ENCODE results near the gene ITGA5. TPM values are rescaled to one million over a fixed set of nuclear protein-coding genes. Genes with fewer than 3 reads are reported as not detected.

The ITGA5 gene
- total RNA-seq, 1 donor from 2014 or later: 152 TPM

GRCh38 chr12:54393207-54393609 lies 25.9 kb downstream of the ITGA5 start:
- no peak for DNase-seq (ENCODE audit: low spot score)
- Mint-ChIP-seq H3K4me1 (ENCODE audit: low read depth) (peaks cover 4% of the 10 kb centered on the region), H3K36me3 (ENCODE audit: low read depth) (peaks cover 17% of the 10 kb centered on the region), H3K27me3 (ENCODE audit: low read depth) (no peaks in the 10 kb centered on the region), H3K4me3 (ENCODE audit: unreplicated experiment) (no peak overlapping the region), H3K9me3 (ENCODE audit: low read depth) (no peaks in the 10 kb centered on the region), H3K27ac (ENCODE audit: unreplicated experiment) (no peak overlapping the region)
- TF ChIP-seq CTCF (IDR thresholded peaks at IDR 0.05): no peak

GRCh38 chr12:54392485-54393206 lies 26.4 kb downstream of the ITGA5 start:
- no peak for DNase-seq (ENCODE audit: low spot score)
- Mint-ChIP-seq H3K27ac (ENCODE audit: unreplicated experiment) (no peak overlapping the region), H3K36me3 (ENCODE audit: low read depth) (peaks cover 12% of the 10 kb centered on the region), H3K27me3 (ENCODE audit: low read depth) (no peaks in the 10 kb centered on the region), H3K9me3 (ENCODE audit: low read depth) (no peaks in the 10 kb centered on the region), H3K4me3 (ENCODE audit: unreplicated experiment) (no peak overlapping the region), H3K4me1 (ENCODE audit: low read depth) (peaks cover 4% of the 10 kb centered on the region)
- no peak for TF ChIP-seq CTCF (IDR thresholded peaks at IDR 0.05)

GRCh38 chr12:54390668-54391551 lies 28.2 kb downstream of the ITGA5 start:
- H3K36me3 Mint-ChIP-seq (ENCODE audit: low read depth): peaks cover 6% of the 10 kb centered on the region
- H3K4me1 Mint-ChIP-seq (ENCODE audit: low read depth): peaks cover 4% of the 10 kb centered on the region
- H3K9me3 Mint-ChIP-seq (ENCODE audit: low read depth): no peaks in the 10 kb centered on the region
- peak overlapping the region; percentile 58 for H3K4me3 Mint-ChIP-seq (ENCODE audit: unreplicated experiment)
- peak; percentile 45 for TF ChIP-seq CTCF (IDR thresholded peaks at IDR 0.05)
- H3K27ac Mint-ChIP-seq (ENCODE audit: unreplicated experiment): no peak overlapping the region
- DNase-seq (ENCODE audit: low spot score): no peak
- H3K27me3 Mint-ChIP-seq (ENCODE audit: low read depth): no peaks in the 10 kb centered on the region

- peaks cover 4% of the 10 kb centered on the region for H3K4me1 Mint-ChIP-seq (ENCODE audit: low read depth)
- TF ChIP-seq CTCF (IDR thresholded peaks at IDR 0.05): no peak
- H3K36me3 Mint-ChIP-seq (ENCODE audit: low read depth): peaks cover 3% of the 10 kb centered on the region
- no peak overlapping the region for H3K4me3 Mint-ChIP-seq (ENCODE audit: unreplicated experiment)
- H3K9me3 Mint-ChIP-seq (ENCODE audit: low read depth): no peaks in the 10 kb centered on the region
- H3K27ac Mint-ChIP-seq (ENCODE audit: unreplicated experiment): no peak overlapping the region
- no peaks in the 10 kb centered on the region for H3K27me3 Mint-ChIP-seq (ENCODE audit: low read depth)
- DNase-seq (ENCODE audit: low spot score): no peak
Observed at GRCh38 chr12:54390176-54390667, 28.8 kb downstream of the ITGA5 start.

GRCh38 chr12:54389607-54390175 lies 29.4 kb downstream of the ITGA5 start:
- H3K27me3 Mint-ChIP-seq (ENCODE audit: low read depth): no peaks in the 10 kb centered on the region
- peak overlapping the region; percentile 9 for H3K27ac Mint-ChIP-seq (ENCODE audit: unreplicated experiment)
- DNase-seq (ENCODE audit: low spot score): no peak
- no peak overlapping the region for H3K4me3 Mint-ChIP-seq (ENCODE audit: unreplicated experiment)
- H3K9me3 Mint-ChIP-seq (ENCODE audit: low read depth): no peaks in the 10 kb centered on the region
- no peaks in the 10 kb centered on the region for H3K36me3 Mint-ChIP-seq (ENCODE audit: low read depth)
- no peak for TF ChIP-seq CTCF (IDR thresholded peaks at IDR 0.05)
- H3K4me1 Mint-ChIP-seq (ENCODE audit: low read depth): peaks cover 4% of the 10 kb centered on the region

All from chondrocyte (in vitro differentiated cells).